ENCODE results near the gene S100B.

- TF ChIP-seq CTCF (IDR thresholded peaks at IDR 0.05; ENCODE audit: borderline replicate concordance, extremely low read depth, low read length, poor library complexity, severe bottlenecking) = peak; percentile 53
- TF ChIP-seq EZH2 (IDR thresholded peaks at IDR 0.05; ENCODE audit: borderline replicate concordance, low read depth, low read length, severe bottlenecking) = no peak
Observed at GRCh38 chr21:46639489-46640386, 34.9 kb upstream of the S100B start.

Measured in DND-41 (cell line).